ENCODE results near the gene PDK3. TPM values are rescaled to one million over a fixed set of nuclear protein-coding genes. Genes with fewer than 3 reads are reported as not detected.
A peak's percentile ranks its signal among the peaks of the same experiment; 100 is the strongest.

Gene PDK3
- total RNA-seq, 1 experiment from 2014 or later = 6.6 TPM

- no peaks in the 10 kb centered on the region for H3K36me3 ChIP-seq (ENCODE audit: insufficient read depth, low read length, poor library complexity, severe bottlenecking)
- BruUV-seq (replicated peaks) = no TSS peak
- CTCF ChIA-PET = no interaction called here
- TF ChIP-seq CTCF (conservative IDR thresholded peaks at IDR 0.05; ENCODE audit: low read depth, low read length) (no peak), EZH2 (IDR thresholded peaks at IDR 0.05; ENCODE audit: borderline replicate concordance, low read depth, low read length, poor library complexity, severe bottlenecking) (no peak)
- H3K27ac ChIP-seq (ENCODE audit: low read depth, low read length, poor library complexity, severe bottlenecking) = peak overlapping the region; percentile 66
- peak; percentile 81 for DNase-seq (ENCODE audit: low spot score)
- H3K4me3 ChIP-seq (ENCODE audit: low read depth, low read length, poor library complexity, severe bottlenecking) = no peak overlapping the region
- intact Hi-C loops (cut with micrococcal nuclease; ENCODE audit: unreplicated experiment) = loop anchor here (10.0 kb wide), 1 partner anchor 210 kb away; no protein-coding TSS in a partner anchor
- POLR2A ChIA-PET (ENCODE audit: low non-redundant PET) = no interaction called here
- no peaks in the 10 kb centered on the region for H3K9me3 ChIP-seq (ENCODE audit: low read depth, low read length, poor library complexity, severe bottlenecking)
- H3K4me1 ChIP-seq (ENCODE audit: insufficient read depth, low read length, poor library complexity, severe bottlenecking) = peaks cover 9% of the 10 kb centered on the region
- H3K27me3 ChIP-seq (replicated peaks; ENCODE audit: insufficient read depth, low read depth, low read length, poor library complexity) = peaks cover 6% of the 10 kb centered on the region
Measured at GRCh38 chrX:24494647-24495075, 29.6 kb downstream of the PDK3 start.

GRCh38 chrX:24495700-24496099 lies 30.6 kb downstream of the PDK3 start:
- POLR2A ChIA-PET (ENCODE audit: low non-redundant PET) = no interaction called here
- no peaks in the 10 kb centered on the region for H3K9me3 ChIP-seq (ENCODE audit: low read depth, low read length, poor library complexity, severe bottlenecking)
- H3K36me3 ChIP-seq (ENCODE audit: insufficient read depth, low read length, poor library complexity, severe bottlenecking) = no peaks in the 10 kb centered on the region
- H3K4me1 ChIP-seq (ENCODE audit: insufficient read depth, low read length, poor library complexity, severe bottlenecking) = peaks cover 9% of the 10 kb centered on the region
- no peak for DNase-seq (ENCODE audit: low spot score)
- no peak overlapping the region for H3K4me3 ChIP-seq (ENCODE audit: low read depth, low read length, poor library complexity, severe bottlenecking)
- intact Hi-C loops (cut with micrococcal nuclease; ENCODE audit: unreplicated experiment) = loop anchor here (10.0 kb wide), 1 partner anchor 211 kb away; no protein-coding TSS in a partner anchor
- TF ChIP-seq CTCF (conservative IDR thresholded peaks at IDR 0.05; ENCODE audit: low read depth, low read length) (no peak), EZH2 (IDR thresholded peaks at IDR 0.05; ENCODE audit: borderline replicate concordance, low read depth, low read length, poor library complexity, severe bottlenecking) (no peak)
- CTCF ChIA-PET = no interaction called here
- H3K27me3 ChIP-seq (replicated peaks; ENCODE audit: insufficient read depth, low read depth, low read length, poor library complexity) = peaks cover 6% of the 10 kb centered on the region
- H3K27ac ChIP-seq (ENCODE audit: low read depth, low read length, poor library complexity, severe bottlenecking) = no peak overlapping the region
- BruUV-seq (replicated peaks) = no TSS peak

- ChIA-PET CTCF (interaction anchor here (0.6 to 1.1 kb wide), 3 partner anchors 14 to 477 kb away, joined by 3 to 4 read pairs (median 4); no protein-coding TSS in a partner anchor), POLR2A (ENCODE audit: low non-redundant PET) (no interaction called here)
- Histone ChIP-seq H3K4me3 (ENCODE audit: low read depth, low read length, poor library complexity, severe bottlenecking) (no peak overlapping the region), H3K27me3 (replicated peaks; ENCODE audit: insufficient read depth, low read depth, low read length, poor library complexity) (peaks cover 10% of the 10 kb centered on the region), H3K4me1 (ENCODE audit: insufficient read depth, low read length, poor library complexity, severe bottlenecking) (peaks cover 9% of the 10 kb centered on the region), H3K36me3 (ENCODE audit: insufficient read depth, low read length, poor library complexity, severe bottlenecking) (no peaks in the 10 kb centered on the region), H3K9me3 (ENCODE audit: low read depth, low read length, poor library complexity, severe bottlenecking) (no peaks in the 10 kb centered on the region), H3K27ac (ENCODE audit: low read depth, low read length, poor library complexity, severe bottlenecking) (no peak overlapping the region)
- intact Hi-C loops (cut with micrococcal nuclease; ENCODE audit: unreplicated experiment) = loop anchor here (2.0 to 10.0 kb wide), 3 partner anchors 103 to 239 kb away; no protein-coding TSS in a partner anchor
- peak; percentile 45 for DNase-seq (ENCODE audit: low spot score)
- TF ChIP-seq EZH2 (IDR thresholded peaks at IDR 0.05; ENCODE audit: borderline replicate concordance, low read depth, low read length, poor library complexity, severe bottlenecking) (no peak), CTCF (conservative IDR thresholded peaks at IDR 0.05; ENCODE audit: low read depth, low read length) (peak; percentile 50)
- no TSS peak for BruUV-seq (replicated peaks)
Measured at GRCh38 chrX:24498181-24498580, 33.1 kb downstream of the PDK3 start.

Data from A673 (cell line).